CD4-positive, alpha-beta T cell (primary cell): ENCODE data around the gene IL3. TPM values are rescaled to one million over a fixed set of nuclear protein-coding genes. Genes with fewer than 3 reads are reported as not detected.
A peak's percentile ranks its signal among the peaks of the same experiment; 100 is the strongest.

Experiments
- ATAC-seq: fragments of 200-7000 bp; cut with Tn5 transposase; one replicate; pipeline ENCODE4 v1.10.0; 2022; ENCODE audit warnings: mild to moderate bottlenecking; ENCODE audit not compliant: poor library complexity
- CTCF ChIA-PET: fragments of 350-600 bp; sonication (Branson Sonifier 250); formaldehyde crosslinking; loops from one replicate; lab custom pipeline; 2021; ENCODE audit warnings: antibody characterized with exemption, inconsistent platforms; lab: Charles Lee
- POLR2A ChIA-PET: fragments of 350-600 bp; sonication (Branson Sonifier 250); formaldehyde crosslinking; loops from one replicate; lab custom pipeline; 2021; ENCODE audit warnings: antibody characterized with exemption, inconsistent platforms; lab: Charles Lee
- DNase-seq, 14 experiments: peaks; one replicate each; pipeline ENCODE4 v3.0.0-alpha.2; 2013 to 2020; ENCODE audit warnings: mixed read lengths in 2 of 14
- H3K27ac ChIP-seq, 2 donors: one replicate each; pipeline versions ENCODE4 v1.5.1 to v1.7.0; 2013; ENCODE audit warnings: low read length in 2 of 2, low read depth in 1 of 2, mild to moderate bottlenecking in 1 of 2
- H3K27me3 ChIP-seq, 2 experiments: 1 replicate in 1 of 2; 2 replicates in 1 of 2; pipeline versions ENCODE4 v1.6.1 to v1.7.0; 2013; ENCODE audit warnings: low read length in 2 of 2, control low read depth in 1 of 2, mild to moderate bottlenecking in 1 of 2, moderate library complexity in 1 of 2; ENCODE audit not compliant: insufficient read depth in 2 of 2, control insufficient read depth in 1 of 2
- H3K36me3 ChIP-seq: one replicate; pipeline ENCODE4 v1.6.1; 2013; ENCODE audit warnings: low read length, control low read depth; ENCODE audit not compliant: insufficient read depth
- H3K4me1 ChIP-seq: one replicate; pipeline ENCODE4 v1.6.1; 2013; ENCODE audit warnings: low read length, control low read depth; ENCODE audit not compliant: insufficient read depth
- H3K4me3 ChIP-seq: one replicate; pipeline ENCODE4 v1.5.1; 2013; ENCODE audit warnings: mild to moderate bottlenecking, low read length, moderate library complexity
- H3K9me3 ChIP-seq, 2 experiments: 1 replicate in 1 of 2; 2 replicates in 1 of 2; pipeline versions ENCODE4 v1.6.1 to v1.7.0; 2013; ENCODE audit warnings: low read length in 2 of 2, mild to moderate bottlenecking in 2 of 2, control low read depth in 1 of 2, moderate library complexity in 1 of 2; ENCODE audit not compliant: control insufficient read depth in 1 of 2, insufficient read depth in 1 of 2
- H3K27ac Mint-ChIP-seq: one replicate; pipeline ENCODE4 v1.8.0; 2020; ENCODE audit warnings: mixed read lengths
- H3K27me3 Mint-ChIP-seq: one replicate; pipeline ENCODE4 v1.8.0; 2021; ENCODE audit warnings: mixed read lengths
- H3K36me3 Mint-ChIP-seq: one replicate; pipeline ENCODE4 v1.8.0; 2021; ENCODE audit warnings: low read depth, mixed read lengths
- H3K4me1 Mint-ChIP-seq: one replicate; pipeline ENCODE4 v1.8.0; 2021; ENCODE audit warnings: low read depth, mixed read lengths
- H3K4me3 Mint-ChIP-seq: one replicate; pipeline ENCODE4 v1.8.0; 2020; ENCODE audit warnings: mild to moderate bottlenecking, mixed read lengths
- H3K9me3 Mint-ChIP-seq: one replicate; pipeline ENCODE4 v1.8.0; 2020; ENCODE audit warnings: mixed read lengths
- intact Hi-C, 2 experiments: fragments of 100-400 bp; cut with DNase I in 1 of 2; cut with micrococcal nuclease in 1 of 2; formaldehyde crosslinking; loops; one replicate each; pipeline versions ENCODE4 v1.15.1 to v1.9.0; 2023 to 2025; cut with DNase I, micrococcal nuclease
- total RNA-seq, 174 experiments: library from RNA in 2 of 174; stranded (reverse) in 2 of 174; gene quantifications; one replicate each; pipeline ENCODE4 v1.2.3 and lab custom pipeline; 2021 to 2026
- TF ChIP-seq, protein P1 (sequence below): fragments of 200-600 bp; IDR thresholded peaks from one replicate; pipeline ENCODE4 v1.8.0; 2022; ENCODE audit warnings: antibody characterized with exemption, mild to moderate bottlenecking

The IL3 gene
- total RNA-seq, 2 experiments from 2014 or later = not detected

GRCh38 chr5:132103332-132103951 lies 43.0 kb downstream of the IL3 start:
- no peaks in the 10 kb centered on the region for H3K9me3 ChIP-seq
- Mint-ChIP-seq H3K9me3 (no peaks in the 10 kb centered on the region), H3K4me1 (peaks cover 72% of the 10 kb centered on the region), H3K27me3 (no peaks in the 10 kb centered on the region), H3K27ac (peak overlapping the region; percentile 81), H3K36me3 (no peaks in the 10 kb centered on the region), H3K4me3 (peak overlapping the region; percentile 72)
- no peak overlapping the region for H3K4me3 ChIP-seq
- peak overlapping the region; percentile 66 to 90 for H3K27ac ChIP-seq
- H3K4me1 ChIP-seq = peaks cover 73% of the 10 kb centered on the region
- ChIA-PET POLR2A (interaction anchor here (0.6 to 0.8 kb wide), 2 partner anchors 40 to 190 kb away, joined by 3 read pairs; partner anchors contain the start of gene SLC22A4), CTCF (interaction anchor here (1.6 kb wide), 1 partner anchor 40 kb away, joined by 4 read pairs; no protein-coding TSS in a partner anchor)
- H3K36me3 ChIP-seq = no peaks in the 10 kb centered on the region
- ATAC-seq (peak; percentile 82), DNase-seq (peak; percentile 42 to 94 (median 59))
- intact Hi-C loops = loop anchor here in 1 of 2 experiments (2.0 kb wide), 1 partner anchor 39 kb away; no protein-coding TSS in a partner anchor
- no peaks in the 10 kb centered on the region for H3K27me3 ChIP-seq
- TF ChIP-seq, protein P1, sequence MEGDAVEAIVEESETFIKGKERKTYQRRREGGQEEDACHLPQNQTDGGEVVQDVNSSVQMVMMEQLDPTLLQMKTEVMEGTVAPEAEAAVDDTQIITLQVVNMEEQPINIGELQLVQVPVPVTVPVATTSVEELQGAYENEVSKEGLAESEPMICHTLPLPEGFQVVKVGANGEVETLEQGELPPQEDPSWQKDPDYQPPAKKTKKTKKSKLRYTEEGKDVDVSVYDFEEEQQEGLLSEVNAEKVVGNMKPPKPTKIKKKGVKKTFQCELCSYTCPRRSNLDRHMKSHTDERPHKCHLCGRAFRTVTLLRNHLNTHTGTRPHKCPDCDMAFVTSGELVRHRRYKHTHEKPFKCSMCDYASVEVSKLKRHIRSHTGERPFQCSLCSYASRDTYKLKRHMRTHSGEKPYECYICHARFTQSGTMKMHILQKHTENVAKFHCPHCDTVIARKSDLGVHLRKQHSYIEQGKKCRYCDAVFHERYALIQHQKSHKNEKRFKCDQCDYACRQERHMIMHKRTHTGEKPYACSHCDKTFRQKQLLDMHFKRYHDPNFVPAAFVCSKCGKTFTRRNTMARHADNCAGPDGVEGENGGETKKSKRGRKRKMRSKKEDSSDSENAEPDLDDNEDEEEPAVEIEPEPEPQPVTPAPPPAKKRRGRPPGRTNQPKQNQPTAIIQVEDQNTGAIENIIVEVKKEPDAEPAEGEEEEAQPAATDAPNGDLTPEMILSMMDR = peak; percentile 22

DNA sequence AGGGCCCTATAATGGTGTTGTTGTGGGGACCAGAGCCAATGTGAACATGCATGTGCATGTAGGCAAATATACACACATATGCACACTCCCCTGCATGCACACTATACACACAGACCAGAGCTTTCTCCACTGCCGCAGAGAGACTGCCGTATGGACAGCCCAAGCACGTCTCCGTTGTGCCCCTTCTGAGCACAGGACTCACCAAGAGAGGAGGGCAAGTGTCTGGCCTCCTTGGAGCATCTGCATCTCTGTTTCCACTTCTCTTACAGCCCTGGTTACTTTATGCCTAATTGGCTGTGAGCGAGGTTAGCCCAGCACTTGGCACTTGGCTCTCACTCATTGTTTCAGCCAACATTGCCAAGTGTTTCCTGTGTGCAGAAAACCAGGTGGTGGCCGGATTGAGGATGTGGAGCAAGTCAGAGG lies 43.5 kb downstream of the IL3 start:
- no peaks in the 10 kb centered on the region for H3K27me3 ChIP-seq
- Mint-ChIP-seq H3K27ac (peak overlapping the region; percentile 81), H3K9me3 (no peaks in the 10 kb centered on the region), H3K36me3 (no peaks in the 10 kb centered on the region), H3K4me3 (peak overlapping the region; percentile 72), H3K4me1 (peaks cover 68% of the 10 kb centered on the region), H3K27me3 (no peaks in the 10 kb centered on the region)
- H3K27ac ChIP-seq = peak overlapping the region in 1 of 2 donors; percentile 42
- no peaks in the 10 kb centered on the region for H3K9me3 ChIP-seq
- no peaks in the 10 kb centered on the region for H3K36me3 ChIP-seq
- POLR2A ChIA-PET = interaction anchor here (0.6 to 0.8 kb wide), 2 partner anchors 40 to 190 kb away, joined by 3 read pairs; partner anchors contain the start of gene SLC22A4
- TF ChIP-seq, protein P1 = no peak
- peaks cover 71% of the 10 kb centered on the region for H3K4me1 ChIP-seq
- ATAC-seq (no peak), DNase-seq (peak in 1 of 14 experiments; percentile 56)
- CTCF ChIA-PET = interaction anchor here (0.6 kb wide), 1 partner anchor 38 kb away, joined by 5 read pairs; no protein-coding TSS in a partner anchor
- intact Hi-C loops = loop anchor here in 1 of 2 experiments (2.0 kb wide), 1 partner anchor 39 kb away; no protein-coding TSS in a partner anchor
- no peak overlapping the region for H3K4me3 ChIP-seq

DNA sequence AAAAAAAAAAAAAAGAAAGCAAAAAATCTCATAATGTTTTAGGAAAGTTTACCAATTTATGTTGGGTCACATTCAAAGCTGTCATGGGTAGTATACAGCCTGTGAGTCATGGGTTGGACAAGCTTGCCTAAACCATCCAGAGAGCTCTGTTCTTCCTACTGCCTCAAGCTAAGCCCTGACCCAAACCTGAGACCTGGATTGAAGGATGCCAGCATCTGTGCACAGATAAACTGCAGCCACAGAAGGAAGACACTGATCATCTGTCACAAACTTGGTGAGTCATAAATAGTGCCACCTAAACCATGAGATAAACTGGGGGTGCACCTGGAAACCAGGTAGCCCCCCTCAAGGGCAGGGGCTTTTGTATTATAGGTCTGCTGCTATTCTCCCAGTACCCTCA lies 44.1 kb downstream of the IL3 start:
- Histone ChIP-seq H3K27ac (peak overlapping the region in 1 of 2 donors; percentile 42), H3K9me3 (no peaks in the 10 kb centered on the region), H3K4me1 (peaks cover 68% of the 10 kb centered on the region), H3K27me3 (no peaks in the 10 kb centered on the region), H3K4me3 (no peak overlapping the region), H3K36me3 (no peaks in the 10 kb centered on the region)
- Mint-ChIP-seq H3K27me3 (no peaks in the 10 kb centered on the region), H3K27ac (peak overlapping the region; percentile 81), H3K9me3 (no peaks in the 10 kb centered on the region), H3K4me1 (peaks cover 63% of the 10 kb centered on the region), H3K36me3 (no peaks in the 10 kb centered on the region), H3K4me3 (peak overlapping the region; percentile 34)
- TF ChIP-seq, protein P1 = no peak
- ChIA-PET CTCF (interaction anchor here (0.6 kb wide), 1 partner anchor 39 kb away, joined by 5 read pairs; no protein-coding TSS in a partner anchor), POLR2A (no interaction called here)
- intact Hi-C loops = no loop called here
- ATAC-seq = no peak
- no peak for DNase-seq
